Mammary epithelial cell (primary cell): ENCODE data around the gene TMEM256.

Experiments
- EZH2 ChIP-seq: IDR thresholded peaks from 2 replicates; pipeline ENCODE4 v1.6.1; 2012; ENCODE audit warnings: low read length, inconsistent platforms, borderline replicate concordance
- TF ChIP-seq, protein P1 (sequence below), 2 donors: IDR thresholded peaks in 1 of 2; conservative IDR thresholded peaks in 1 of 2; 2 replicates each; pipeline ENCODE4 v1.5.1; 2011 to 2012; ENCODE audit warnings: inconsistent platforms in 2 of 2, low read length in 2 of 2, mild to moderate bottlenecking in 2 of 2, control low read depth in 1 of 2, low read depth in 1 of 2; ENCODE audit not compliant: insufficient read depth in 1 of 2; ENCODE audit errors: extremely low read depth in 1 of 2

DNA sequence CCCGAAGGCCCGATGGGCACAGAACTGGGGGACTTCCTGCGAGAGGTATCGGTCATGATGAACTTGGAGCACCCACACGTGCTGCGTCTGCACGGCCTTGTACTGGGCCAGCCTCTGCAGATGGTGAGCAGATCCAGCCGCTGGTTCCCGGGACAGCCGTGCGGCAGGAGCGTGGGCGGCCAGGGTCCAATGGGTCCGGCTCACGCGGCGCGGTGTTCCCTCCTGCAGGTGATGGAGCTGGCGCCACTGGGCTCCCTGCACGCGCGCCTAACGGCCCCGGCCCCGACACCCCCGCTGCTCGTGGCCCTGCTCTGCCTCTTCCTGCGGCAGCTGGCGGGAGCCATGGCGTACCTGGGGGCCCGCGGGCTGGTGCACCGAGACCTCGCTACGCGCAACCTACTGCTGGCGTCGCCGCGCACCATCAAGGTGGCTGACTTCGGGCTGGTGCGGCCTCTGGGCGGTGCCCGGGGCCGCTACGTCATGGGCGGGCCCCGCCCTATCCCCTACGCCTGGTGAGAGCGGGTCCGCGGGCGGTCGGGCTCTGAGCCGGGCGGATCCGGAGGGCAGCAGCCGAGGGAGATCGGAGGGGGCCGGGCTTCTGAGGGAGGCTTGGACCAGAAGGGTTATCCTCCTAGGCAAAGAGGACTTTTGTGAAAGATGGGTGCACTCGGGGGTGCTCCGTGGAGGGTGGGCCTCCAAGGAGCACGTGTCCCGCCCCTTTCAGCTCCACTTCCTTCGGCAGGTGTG lies 20.0 kb downstream of the TMEM256 start:
- TF ChIP-seq, protein P1, sequence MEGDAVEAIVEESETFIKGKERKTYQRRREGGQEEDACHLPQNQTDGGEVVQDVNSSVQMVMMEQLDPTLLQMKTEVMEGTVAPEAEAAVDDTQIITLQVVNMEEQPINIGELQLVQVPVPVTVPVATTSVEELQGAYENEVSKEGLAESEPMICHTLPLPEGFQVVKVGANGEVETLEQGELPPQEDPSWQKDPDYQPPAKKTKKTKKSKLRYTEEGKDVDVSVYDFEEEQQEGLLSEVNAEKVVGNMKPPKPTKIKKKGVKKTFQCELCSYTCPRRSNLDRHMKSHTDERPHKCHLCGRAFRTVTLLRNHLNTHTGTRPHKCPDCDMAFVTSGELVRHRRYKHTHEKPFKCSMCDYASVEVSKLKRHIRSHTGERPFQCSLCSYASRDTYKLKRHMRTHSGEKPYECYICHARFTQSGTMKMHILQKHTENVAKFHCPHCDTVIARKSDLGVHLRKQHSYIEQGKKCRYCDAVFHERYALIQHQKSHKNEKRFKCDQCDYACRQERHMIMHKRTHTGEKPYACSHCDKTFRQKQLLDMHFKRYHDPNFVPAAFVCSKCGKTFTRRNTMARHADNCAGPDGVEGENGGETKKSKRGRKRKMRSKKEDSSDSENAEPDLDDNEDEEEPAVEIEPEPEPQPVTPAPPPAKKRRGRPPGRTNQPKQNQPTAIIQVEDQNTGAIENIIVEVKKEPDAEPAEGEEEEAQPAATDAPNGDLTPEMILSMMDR (conservative IDR thresholded peaks at IDR 0.05 in 1 of 2, IDR thresholded peaks at IDR 0.05 in 1 of 2; ENCODE audit: extremely low read depth in 1 of 2, insufficient read depth in 1 of 2, low read depth in 1 of 2, low read length in 2 of 2) = no peak
- TF ChIP-seq EZH2 = no peak
